Activated T-helper 1 cell treated with anti-CD3 and anti-CD28 coated beads, Interleukin-12 subunit alpha, Interleukin-12 subunit beta, Interleukin-2, Interleukin-4 antibody, amounts not matched to agents 30 ng/mL and 10 ng/mL and 1 ng/mL, durations not matched to agents 14 hours and 24 hours and 36 hours (primary cell): ENCODE results near the gene TAF4B. TPM values are rescaled to one million over a fixed set of nuclear protein-coding genes. Genes with fewer than 3 reads are reported as not detected.

Source experiments
- DNase-seq: peaks from one replicate; pipeline ENCODE4 v3.0.0; 2021; ENCODE audit warnings: low spot score
- H3K27ac Mint-ChIP-seq: one replicate; pipeline ENCODE4 v1.8.0; 2021; ENCODE audit warnings: mild to moderate bottlenecking, mixed read lengths
- H3K27me3 Mint-ChIP-seq: one replicate; pipeline ENCODE4 v1.8.0; 2022; ENCODE audit warnings: mild to moderate bottlenecking, moderate library complexity, mixed read lengths; ENCODE audit not compliant: insufficient read depth
- H3K36me3 Mint-ChIP-seq: one replicate; pipeline ENCODE4 v1.8.0; 2021; ENCODE audit warnings: low read depth, mixed read lengths
- H3K4me1 Mint-ChIP-seq: one replicate; pipeline ENCODE4 v1.8.0; 2021; ENCODE audit warnings: low read depth, mixed read lengths
- H3K4me3 Mint-ChIP-seq: one replicate; pipeline ENCODE4 v1.8.0; 2021; ENCODE audit warnings: mild to moderate bottlenecking, moderate library complexity, mixed read lengths
- H3K9me3 Mint-ChIP-seq: one replicate; pipeline ENCODE4 v1.8.0; 2021; ENCODE audit warnings: mixed read lengths
- intact Hi-C: fragments of 100-400 bp; cut with micrococcal nuclease; formaldehyde crosslinking; loops from one replicate; pipeline ENCODE4 v1.15.1; 2024
- total RNA-seq: library from RNA; stranded (reverse); gene quantifications from 2 replicates; pipeline ENCODE4 v1.2.3, GENCODE V29; 2022

The TAF4B gene
- total RNA-seq, 1 donor from 2014 or later, result 17.0 TPM

DNA sequence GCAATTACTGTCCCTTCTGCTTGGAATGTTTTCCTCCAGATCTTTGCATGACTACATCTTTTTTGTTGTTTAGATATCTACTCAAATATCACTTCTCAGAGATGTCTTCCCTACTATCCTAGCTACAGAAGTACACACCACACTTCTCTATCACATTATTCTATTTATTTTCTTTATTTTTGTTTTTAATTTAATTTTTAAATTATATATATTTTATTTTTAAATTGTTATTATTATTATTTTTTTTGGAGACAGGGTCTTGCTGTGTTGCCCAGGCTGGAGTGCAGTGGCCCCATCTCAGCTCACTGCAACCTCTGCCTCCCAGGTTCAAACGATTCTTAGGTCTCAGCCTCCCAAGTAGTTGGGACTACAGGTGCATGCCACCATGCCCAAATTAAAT is 106.7 kb downstream of the TAF4B start:
- Mint-ChIP-seq H3K27ac (no peak overlapping the region), H3K9me3 (no peaks in the 10 kb centered on the region), H3K27me3 (no peaks in the 10 kb centered on the region), H3K36me3 (no peaks in the 10 kb centered on the region), H3K4me3 (no peak overlapping the region), H3K4me1 (no peaks in the 10 kb centered on the region)
- no peak for DNase-seq
- intact Hi-C loops, result no loop called here

DNA sequence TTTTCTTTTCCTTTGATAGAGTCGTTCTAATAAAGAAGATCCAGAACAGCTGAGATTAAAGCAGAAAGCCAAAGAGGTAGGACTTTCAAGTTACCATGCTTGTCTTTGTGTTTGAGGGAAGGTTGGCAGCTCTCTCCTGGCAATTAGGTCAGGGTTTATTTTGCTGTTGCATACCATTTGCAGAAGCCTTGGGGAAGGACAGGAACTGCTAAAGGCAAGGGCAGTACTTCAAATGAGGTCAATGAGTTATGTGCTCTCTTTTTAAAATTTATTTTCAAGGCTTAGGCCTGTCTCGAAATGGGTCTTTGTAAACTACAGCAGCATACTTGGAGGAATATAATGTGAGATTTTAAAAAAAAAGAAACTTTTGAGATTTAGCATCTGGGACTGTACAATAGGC is 108.9 kb downstream of the TAF4B start:
- Mint-ChIP-seq H3K4me3 (no peak overlapping the region), H3K27ac (no peak overlapping the region), H3K36me3 (no peaks in the 10 kb centered on the region), H3K4me1 (no peaks in the 10 kb centered on the region), H3K9me3 (no peaks in the 10 kb centered on the region), H3K27me3 (no peaks in the 10 kb centered on the region)
- intact Hi-C loops, result no loop called here
- DNase-seq, result no peak

DNA sequence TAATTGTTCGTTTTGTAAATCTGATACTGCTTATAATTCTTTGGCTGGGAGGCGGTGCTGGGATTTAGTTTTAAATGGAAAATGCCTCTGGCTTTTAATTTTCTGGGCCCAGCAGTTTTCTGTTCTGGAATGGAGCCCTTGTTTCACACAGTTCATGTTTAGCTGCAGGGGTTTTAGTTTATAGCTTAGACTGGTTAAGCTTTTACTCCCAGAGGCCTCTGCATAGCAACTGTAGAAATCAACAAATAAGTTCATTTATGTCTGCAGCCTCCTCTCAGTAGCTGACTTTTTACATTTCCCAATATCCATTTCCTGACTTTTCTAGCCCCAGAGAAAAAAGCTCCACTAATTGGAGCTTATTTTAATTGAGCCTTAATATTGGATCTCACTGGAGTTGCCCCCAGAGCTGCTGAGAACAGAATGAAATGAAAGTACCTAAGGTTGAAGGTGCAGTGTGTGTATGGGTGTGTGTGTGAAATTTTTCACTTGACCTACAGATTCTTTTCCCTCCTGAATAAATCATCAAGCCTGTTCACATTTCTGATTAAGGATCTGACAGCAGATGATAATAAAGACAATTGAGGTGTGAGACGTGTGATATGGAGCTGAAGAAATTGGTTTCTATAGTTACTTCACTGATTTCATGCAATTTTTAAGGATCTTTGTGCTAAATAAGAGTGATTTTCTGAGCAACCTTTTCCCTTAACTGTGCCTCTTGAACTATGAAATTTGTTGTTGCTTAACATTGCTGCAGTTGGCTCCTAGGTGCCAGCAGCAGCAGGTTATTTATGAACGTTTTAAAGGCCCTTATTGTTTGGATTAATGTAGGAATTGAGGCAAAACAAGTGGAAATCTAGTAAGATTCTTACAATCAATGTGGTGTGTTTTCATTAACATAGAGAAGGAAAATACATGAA is 109.6 kb downstream of the TAF4B start:
- Mint-ChIP-seq H3K4me1 (no peaks in the 10 kb centered on the region), H3K27ac (no peak overlapping the region), H3K27me3 (no peaks in the 10 kb centered on the region), H3K4me3 (no peak overlapping the region), H3K9me3 (no peaks in the 10 kb centered on the region), H3K36me3 (no peaks in the 10 kb centered on the region)
- intact Hi-C loops, result no loop called here
- DNase-seq, result no peak

DNA sequence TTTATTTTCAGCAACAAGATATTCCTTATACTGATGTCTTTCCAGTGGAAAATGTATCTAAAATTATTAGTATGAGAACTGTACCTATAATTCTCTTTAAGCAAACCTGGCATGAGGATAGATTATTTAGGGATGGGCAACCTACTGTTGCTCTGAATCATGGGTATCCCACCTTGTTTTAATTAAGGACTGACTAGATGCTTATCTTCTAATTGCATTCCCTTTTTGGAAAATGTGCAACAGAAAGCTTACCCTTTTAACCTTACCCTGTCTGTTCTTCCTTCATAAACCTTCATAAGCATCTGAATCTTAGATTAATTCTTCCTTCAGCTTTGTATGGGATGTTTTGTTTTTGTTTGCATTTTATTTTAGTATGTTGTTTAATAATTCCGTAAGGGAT is 110.3 kb downstream of the TAF4B start:
- no peaks in the 10 kb centered on the region for H3K27me3 Mint-ChIP-seq
- intact Hi-C loops, result no loop called here

DNA sequence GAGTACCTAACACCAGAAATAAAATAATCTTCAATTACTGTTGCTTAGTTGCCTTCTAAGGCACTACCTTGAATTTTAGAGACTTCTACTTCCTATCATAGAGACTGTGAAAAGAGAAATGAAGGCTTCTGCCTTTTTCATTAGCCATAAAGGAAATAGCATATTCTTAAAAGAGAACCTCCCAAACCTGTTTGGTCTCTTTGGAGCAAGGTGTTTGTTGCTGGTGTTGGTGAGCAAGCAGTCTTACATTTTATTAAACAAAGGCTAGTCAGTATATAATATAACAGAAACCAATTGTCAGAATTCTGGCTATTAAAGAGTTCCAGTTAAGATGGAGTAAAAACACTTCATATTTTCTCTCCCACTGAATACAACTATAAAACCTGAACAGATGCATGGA is 116.4 kb downstream of the TAF4B start:
- intact Hi-C loops, result no loop called here

More for the DNA sequence above, 110.3 kb downstream of the TAF4B start:
- DNase-seq, result no peak
- no peak overlapping the region for H3K27ac Mint-ChIP-seq
- no peaks in the 10 kb centered on the region for H3K4me1 Mint-ChIP-seq
- peaks cover 5% of the 10 kb centered on the region for H3K36me3 Mint-ChIP-seq
- H3K4me3 Mint-ChIP-seq, result no peak overlapping the region
- peaks cover 4% of the 10 kb centered on the region for H3K9me3 Mint-ChIP-seq

DNA sequence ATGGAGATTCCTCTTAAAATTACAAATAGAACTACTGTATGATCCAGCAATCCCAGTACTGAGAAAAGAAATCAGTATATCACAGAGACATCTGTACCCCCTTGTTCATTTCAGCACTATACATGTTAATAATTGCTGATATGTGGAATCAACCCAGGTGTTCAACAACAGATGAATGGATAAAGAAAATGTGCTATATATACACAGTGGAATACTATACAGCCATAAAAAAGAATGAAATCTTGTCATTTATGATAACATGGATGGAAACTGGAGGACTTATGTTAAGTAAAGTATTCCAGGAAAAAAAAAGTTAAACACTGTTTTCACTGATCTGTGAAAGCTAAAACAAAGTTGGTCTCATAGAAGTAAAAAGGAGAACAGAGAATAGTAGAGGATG is 124.7 kb downstream of the TAF4B start:
- Mint-ChIP-seq H3K4me1 (no peaks in the 10 kb centered on the region), H3K4me3 (no peak overlapping the region), H3K27ac (no peak overlapping the region), H3K36me3 (peaks cover 11% of the 10 kb centered on the region), H3K27me3 (peaks cover 1% of the 10 kb centered on the region), H3K9me3 (peaks cover 43% of the 10 kb centered on the region)
- intact Hi-C loops, result no loop called here
- DNase-seq, result no peak

More for the DNA sequence above, 116.4 kb downstream of the TAF4B start:
- Mint-ChIP-seq H3K9me3 (peaks cover 32% of the 10 kb centered on the region), H3K4me1 (no peaks in the 10 kb centered on the region), H3K27ac (no peak overlapping the region), H3K27me3 (peaks cover 1% of the 10 kb centered on the region), H3K4me3 (no peak overlapping the region), H3K36me3 (peaks cover 36% of the 10 kb centered on the region)
- no peak for DNase-seq

DNA sequence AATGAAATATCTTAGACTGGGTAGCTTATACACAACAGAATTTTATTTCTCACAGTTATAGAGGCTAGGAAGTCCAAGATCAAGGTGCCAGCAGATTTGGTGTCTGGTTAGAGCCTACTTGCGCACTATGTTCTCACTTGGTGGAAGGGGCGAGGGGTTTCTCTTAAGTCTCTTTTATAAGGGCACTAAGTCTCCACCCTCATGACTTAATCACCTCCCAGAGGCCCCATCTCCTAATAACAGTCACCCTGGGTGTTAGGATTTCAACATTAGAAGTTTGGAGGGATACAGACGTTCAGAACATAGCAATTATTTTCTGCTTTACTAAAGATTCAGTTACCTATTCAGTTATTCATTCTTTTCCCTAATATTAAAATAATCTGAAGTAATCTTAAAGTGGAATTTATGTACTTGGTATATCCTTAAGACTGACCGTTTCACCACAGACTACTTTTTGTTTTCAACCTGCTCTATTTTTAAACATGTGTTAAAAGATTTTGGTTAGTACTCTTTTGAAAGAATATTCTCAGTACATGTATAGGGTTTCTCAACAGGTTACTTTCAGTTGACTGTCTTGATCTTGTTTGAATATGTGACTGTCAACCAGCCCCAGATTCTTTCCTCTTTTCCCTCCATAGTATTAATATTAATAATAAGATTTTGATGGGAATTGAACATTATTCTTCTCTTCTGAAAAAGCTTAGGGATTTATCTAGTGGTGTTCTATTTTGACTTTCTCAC is 130.0 kb downstream of the TAF4B start:
- DNase-seq, result no peak
- H3K4me1 Mint-ChIP-seq, result no peaks in the 10 kb centered on the region
- H3K27ac Mint-ChIP-seq, result no peak overlapping the region
- H3K36me3 Mint-ChIP-seq, result peaks cover 6% of the 10 kb centered on the region
- no peak overlapping the region for H3K4me3 Mint-ChIP-seq
- H3K9me3 Mint-ChIP-seq, result peaks cover under 1% of the 10 kb centered on the region
- no peaks in the 10 kb centered on the region for H3K27me3 Mint-ChIP-seq
- intact Hi-C loops, result no loop called here

DNA sequence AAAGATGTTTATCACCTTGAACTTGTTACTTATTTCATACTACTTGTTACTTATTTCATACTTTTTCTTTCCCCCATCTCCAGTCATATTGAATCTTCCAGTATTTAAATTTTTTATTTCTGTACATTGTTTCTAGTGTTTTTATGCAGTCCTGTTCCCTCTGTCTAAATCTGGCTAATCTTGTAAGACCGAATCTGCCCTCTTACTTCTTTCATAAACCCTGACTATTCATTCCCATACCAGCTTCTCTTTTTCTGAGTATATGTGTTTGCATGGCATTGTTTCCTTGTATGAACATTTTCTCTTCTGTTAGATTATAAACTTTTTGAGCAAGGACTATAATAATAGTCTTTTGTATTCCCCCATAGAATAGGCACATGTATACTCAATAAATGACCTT is 131.7 kb downstream of the TAF4B start:
- Mint-ChIP-seq H3K27ac (no peak overlapping the region), H3K9me3 (no peaks in the 10 kb centered on the region), H3K27me3 (no peaks in the 10 kb centered on the region), H3K4me3 (no peak overlapping the region), H3K36me3 (peaks cover 6% of the 10 kb centered on the region), H3K4me1 (no peaks in the 10 kb centered on the region)
- intact Hi-C loops, result no loop called here
- DNase-seq, result no peak

DNA sequence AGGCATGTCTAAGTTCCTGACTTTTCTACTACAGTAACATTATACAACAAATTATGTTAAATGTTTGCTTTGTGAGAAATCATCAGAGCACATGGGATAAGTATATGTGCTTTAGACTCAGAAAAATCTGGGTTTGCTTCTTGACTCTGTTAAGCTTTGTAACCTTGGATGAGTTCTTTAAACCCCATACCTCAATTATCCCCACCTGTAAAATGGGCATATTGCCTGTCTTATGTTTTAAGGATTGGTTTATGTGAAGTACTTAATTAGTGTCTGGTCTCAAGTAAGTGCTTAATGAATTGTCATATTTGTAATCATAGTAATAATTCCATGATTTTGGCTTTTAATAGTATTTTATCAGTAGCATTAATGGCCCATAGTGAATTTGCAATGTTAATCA is 135.8 kb downstream of the TAF4B start:
- H3K4me1 Mint-ChIP-seq, result no peaks in the 10 kb centered on the region
- intact Hi-C loops, result no loop called here
- peaks cover 6% of the 10 kb centered on the region for H3K36me3 Mint-ChIP-seq
- no peaks in the 10 kb centered on the region for H3K9me3 Mint-ChIP-seq
- no peak for DNase-seq
- no peaks in the 10 kb centered on the region for H3K27me3 Mint-ChIP-seq
- no peak overlapping the region for H3K4me3 Mint-ChIP-seq
- no peak overlapping the region for H3K27ac Mint-ChIP-seq

DNA sequence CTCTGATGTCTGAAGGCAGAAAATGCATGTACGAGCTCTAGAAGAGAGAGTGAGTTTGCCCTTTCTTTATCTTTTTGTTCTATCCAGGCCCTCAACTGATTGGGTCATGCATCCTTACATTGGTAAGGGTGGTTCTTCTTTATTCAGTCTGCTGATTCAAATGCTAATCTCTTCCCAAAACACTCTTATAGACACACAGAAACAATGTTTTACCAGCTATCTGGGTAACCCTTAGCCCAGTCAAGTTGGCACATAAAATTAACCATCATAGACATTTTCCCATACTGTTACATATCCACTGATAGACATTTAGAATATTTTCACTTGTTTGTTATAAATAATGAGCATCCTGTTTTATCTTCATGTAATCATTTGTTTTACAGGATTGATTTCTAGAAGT is 141.2 kb downstream of the TAF4B start:
- H3K4me3 Mint-ChIP-seq, result no peak overlapping the region
- H3K36me3 Mint-ChIP-seq, result no peaks in the 10 kb centered on the region
- DNase-seq, result no peak
- H3K27me3 Mint-ChIP-seq, result no peaks in the 10 kb centered on the region
- intact Hi-C loops, result no loop called here
- no peaks in the 10 kb centered on the region for H3K9me3 Mint-ChIP-seq
- H3K4me1 Mint-ChIP-seq, result no peaks in the 10 kb centered on the region
- H3K27ac Mint-ChIP-seq, result no peak overlapping the region

DNA sequence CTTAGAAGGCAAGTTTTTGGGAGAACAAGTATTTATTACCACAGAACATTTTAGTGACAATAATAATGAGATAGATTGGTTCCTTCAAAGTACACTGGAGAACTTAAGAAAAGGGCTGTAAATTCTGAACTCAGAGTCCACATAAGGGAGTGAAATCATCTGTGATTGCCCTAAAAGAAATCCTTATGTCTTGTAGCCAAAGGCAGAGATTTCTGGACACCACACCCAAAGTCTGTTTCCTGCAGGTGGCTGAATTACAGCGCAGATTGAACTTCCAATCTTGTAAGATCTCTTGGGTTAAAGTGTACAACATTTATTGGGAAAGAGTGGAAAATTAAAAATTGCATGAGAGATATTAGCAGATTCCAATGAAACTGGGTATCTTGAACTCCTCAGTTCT is 143.8 kb downstream of the TAF4B start:
- no peak for DNase-seq
- H3K4me3 Mint-ChIP-seq, result no peak overlapping the region
- H3K36me3 Mint-ChIP-seq, result no peaks in the 10 kb centered on the region
- H3K27me3 Mint-ChIP-seq, result no peaks in the 10 kb centered on the region
- intact Hi-C loops, result no loop called here
- no peak overlapping the region for H3K27ac Mint-ChIP-seq
- no peaks in the 10 kb centered on the region for H3K9me3 Mint-ChIP-seq
- no peaks in the 10 kb centered on the region for H3K4me1 Mint-ChIP-seq

DNA sequence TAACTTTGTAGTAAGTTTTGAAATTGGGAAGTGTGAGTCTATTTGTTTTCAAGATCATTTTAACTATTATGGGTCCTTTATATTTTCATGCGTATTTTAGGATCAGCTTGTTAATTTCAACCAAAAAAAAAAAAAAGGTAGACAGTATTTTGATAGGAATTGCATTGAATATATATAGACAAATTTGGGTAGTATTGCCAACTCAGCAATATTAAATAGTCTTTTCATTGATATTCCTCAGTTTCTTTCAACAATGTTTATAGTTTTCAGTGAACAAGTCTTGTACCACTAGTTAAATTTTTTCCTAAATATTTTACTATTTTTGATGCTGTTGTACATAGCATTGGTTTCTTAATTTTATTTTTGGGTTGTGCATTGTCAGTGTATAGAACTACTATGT is 149.9 kb downstream of the TAF4B start:
- Mint-ChIP-seq H3K9me3 (no peaks in the 10 kb centered on the region), H3K27me3 (no peaks in the 10 kb centered on the region), H3K4me1 (no peaks in the 10 kb centered on the region), H3K4me3 (no peak overlapping the region), H3K27ac (no peak overlapping the region), H3K36me3 (no peaks in the 10 kb centered on the region)
- no peak for DNase-seq
- intact Hi-C loops, result no loop called here

DNA sequence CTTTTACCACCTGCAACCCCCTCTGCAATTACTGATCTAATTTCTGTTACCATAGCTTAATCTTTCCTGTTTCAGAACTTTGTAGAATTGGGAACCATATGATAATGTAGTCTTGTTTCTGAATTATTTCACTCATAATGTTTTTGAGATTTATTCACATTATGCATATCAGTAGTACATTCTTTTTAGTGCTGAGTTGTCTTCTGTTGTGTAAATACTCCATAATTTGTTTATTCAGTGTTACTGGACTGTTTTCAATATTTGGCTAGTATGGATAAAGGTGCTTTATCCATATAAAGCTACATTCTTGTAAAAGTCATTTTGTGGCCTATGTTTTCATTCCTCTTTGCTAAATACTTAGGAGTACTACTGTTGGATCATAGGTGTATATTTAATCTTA is 152.5 kb downstream of the TAF4B start:
- intact Hi-C loops, result no loop called here
- Mint-ChIP-seq H3K4me1 (no peaks in the 10 kb centered on the region), H3K27me3 (no peaks in the 10 kb centered on the region), H3K36me3 (no peaks in the 10 kb centered on the region), H3K27ac (no peak overlapping the region), H3K9me3 (no peaks in the 10 kb centered on the region), H3K4me3 (no peak overlapping the region)
- no peak for DNase-seq
